Measurements from ENCODE around the gene SH2D6.

The SH2D6 gene

GRCh38 chr2:85425588-85425987 is 7.1 kb downstream of the SH2D6 start:
- H3K27me3 Mint-ChIP-seq (ENCODE audit: low read depth) = peaks cover 4% of the 10 kb centered on the region
- H3K36me3 Mint-ChIP-seq (ENCODE audit: low read depth) = no peaks in the 10 kb centered on the region
- H3K4me1 Mint-ChIP-seq (ENCODE audit: low read depth) = peaks cover 8% of the 10 kb centered on the region
- H3K27ac Mint-ChIP-seq = no peak overlapping the region
- no peak overlapping the region for H3K4me3 Mint-ChIP-seq
- H3K9me3 Mint-ChIP-seq = no peaks in the 10 kb centered on the region

- no peak overlapping the region for H3K27ac Mint-ChIP-seq
- no peaks in the 10 kb centered on the region for H3K36me3 Mint-ChIP-seq (ENCODE audit: low read depth)
- no peak overlapping the region for H3K4me3 Mint-ChIP-seq
- peaks cover 4% of the 10 kb centered on the region for H3K27me3 Mint-ChIP-seq (ENCODE audit: low read depth)
- H3K9me3 Mint-ChIP-seq = no peaks in the 10 kb centered on the region
- H3K4me1 Mint-ChIP-seq (ENCODE audit: low read depth) = peaks cover 2% of the 10 kb centered on the region
Measured at GRCh38 chr2:85427300-85427835, 8.9 kb downstream of the SH2D6 start.

GRCh38 chr2:85428343-85428881 is 9.9 kb downstream of the SH2D6 start:
- H3K4me3 Mint-ChIP-seq = no peak overlapping the region
- no peaks in the 10 kb centered on the region for H3K36me3 Mint-ChIP-seq (ENCODE audit: low read depth)
- H3K4me1 Mint-ChIP-seq (ENCODE audit: low read depth) = peaks cover 2% of the 10 kb centered on the region
- peaks cover 4% of the 10 kb centered on the region for H3K27me3 Mint-ChIP-seq (ENCODE audit: low read depth)
- H3K27ac Mint-ChIP-seq = no peak overlapping the region
- H3K9me3 Mint-ChIP-seq = no peaks in the 10 kb centered on the region

- Mint-ChIP-seq H3K27me3 (ENCODE audit: low read depth) (peaks cover 4% of the 10 kb centered on the region), H3K4me3 (no peak overlapping the region), H3K27ac (peak overlapping the region; percentile 41), H3K4me1 (ENCODE audit: low read depth) (no peaks in the 10 kb centered on the region), H3K9me3 (no peaks in the 10 kb centered on the region), H3K36me3 (ENCODE audit: low read depth) (no peaks in the 10 kb centered on the region)
Measured at GRCh38 chr2:85429213-85429923, 10.9 kb downstream of the SH2D6 start.

- Mint-ChIP-seq H3K36me3 (ENCODE audit: low read depth) (no peaks in the 10 kb centered on the region), H3K27ac (peak overlapping the region; percentile 41), H3K27me3 (ENCODE audit: low read depth) (peaks cover 4% of the 10 kb centered on the region), H3K4me1 (ENCODE audit: low read depth) (no peaks in the 10 kb centered on the region), H3K4me3 (no peak overlapping the region), H3K9me3 (no peaks in the 10 kb centered on the region)
Measured at GRCh38 chr2:85429924-85430289, 11.4 kb downstream of the SH2D6 start.

GRCh38 chr2:85430752-85431569 is 12.4 kb downstream of the SH2D6 start:
- H3K27ac Mint-ChIP-seq = no peak overlapping the region
- H3K27me3 Mint-ChIP-seq (ENCODE audit: low read depth) = peaks cover 3% of the 10 kb centered on the region
- no peak overlapping the region for H3K4me3 Mint-ChIP-seq
- no peaks in the 10 kb centered on the region for H3K9me3 Mint-ChIP-seq
- H3K36me3 Mint-ChIP-seq (ENCODE audit: low read depth) = no peaks in the 10 kb centered on the region
- H3K4me1 Mint-ChIP-seq (ENCODE audit: low read depth) = no peaks in the 10 kb centered on the region

GRCh38 chr2:85431570-85432205 is 13.2 kb downstream of the SH2D6 start:
- Mint-ChIP-seq H3K4me3 (no peak overlapping the region), H3K36me3 (ENCODE audit: low read depth) (no peaks in the 10 kb centered on the region), H3K27ac (no peak overlapping the region), H3K27me3 (ENCODE audit: low read depth) (no peaks in the 10 kb centered on the region), H3K9me3 (no peaks in the 10 kb centered on the region), H3K4me1 (ENCODE audit: low read depth) (peaks cover 3% of the 10 kb centered on the region)

- Mint-ChIP-seq H3K27ac (no peak overlapping the region), H3K9me3 (no peaks in the 10 kb centered on the region), H3K4me3 (no peak overlapping the region), H3K4me1 (ENCODE audit: low read depth) (peaks cover 14% of the 10 kb centered on the region), H3K27me3 (ENCODE audit: low read depth) (no peaks in the 10 kb centered on the region), H3K36me3 (ENCODE audit: low read depth) (no peaks in the 10 kb centered on the region)
Measured at GRCh38 chr2:85433511-85434089, 15.1 kb downstream of the SH2D6 start.

GRCh38 chr2:85434696-85435095 is 16.2 kb downstream of the SH2D6 start:
- Mint-ChIP-seq H3K27me3 (ENCODE audit: low read depth) (no peaks in the 10 kb centered on the region), H3K27ac (no peak overlapping the region), H3K36me3 (ENCODE audit: low read depth) (no peaks in the 10 kb centered on the region), H3K4me3 (no peak overlapping the region), H3K9me3 (no peaks in the 10 kb centered on the region), H3K4me1 (ENCODE audit: low read depth) (peaks cover 21% of the 10 kb centered on the region)

GRCh38 chr2:85435220-85435958 is 16.9 kb downstream of the SH2D6 start:
- H3K36me3 Mint-ChIP-seq (ENCODE audit: low read depth) = no peaks in the 10 kb centered on the region
- no peaks in the 10 kb centered on the region for H3K27me3 Mint-ChIP-seq (ENCODE audit: low read depth)
- H3K4me3 Mint-ChIP-seq = no peak overlapping the region
- H3K27ac Mint-ChIP-seq = no peak overlapping the region
- peaks cover 24% of the 10 kb centered on the region for H3K4me1 Mint-ChIP-seq (ENCODE audit: low read depth)
- no peaks in the 10 kb centered on the region for H3K9me3 Mint-ChIP-seq

GRCh38 chr2:85435981-85436835 is 17.7 kb downstream of the SH2D6 start:
- Mint-ChIP-seq H3K4me3 (no peak overlapping the region), H3K27me3 (ENCODE audit: low read depth) (no peaks in the 10 kb centered on the region), H3K27ac (peak overlapping the region; percentile 71), H3K36me3 (ENCODE audit: low read depth) (no peaks in the 10 kb centered on the region), H3K9me3 (no peaks in the 10 kb centered on the region), H3K4me1 (ENCODE audit: low read depth) (peaks cover 24% of the 10 kb centered on the region)

GRCh38 chr2:85436836-85437487 is 18.4 kb downstream of the SH2D6 start:
- Mint-ChIP-seq H3K9me3 (no peaks in the 10 kb centered on the region), H3K27me3 (ENCODE audit: low read depth) (no peaks in the 10 kb centered on the region), H3K27ac (peak overlapping the region; percentile 91), H3K4me1 (ENCODE audit: low read depth) (peaks cover 24% of the 10 kb centered on the region), H3K4me3 (peak overlapping the region; percentile 86), H3K36me3 (ENCODE audit: low read depth) (no peaks in the 10 kb centered on the region)
